HG02678 (cell line): ENCODE results near the gene PLSCR1.

Source experiments
- ATAC-seq: cut with Tn5 transposase; IDR thresholded peaks from one replicate; pipeline ENCODE4 v1.9.1; 2021; ENCODE audit warnings: mild to moderate bottlenecking, moderate library complexity; ENCODE audit not compliant: unreplicated experiment

Gene PLSCR1, protein sequence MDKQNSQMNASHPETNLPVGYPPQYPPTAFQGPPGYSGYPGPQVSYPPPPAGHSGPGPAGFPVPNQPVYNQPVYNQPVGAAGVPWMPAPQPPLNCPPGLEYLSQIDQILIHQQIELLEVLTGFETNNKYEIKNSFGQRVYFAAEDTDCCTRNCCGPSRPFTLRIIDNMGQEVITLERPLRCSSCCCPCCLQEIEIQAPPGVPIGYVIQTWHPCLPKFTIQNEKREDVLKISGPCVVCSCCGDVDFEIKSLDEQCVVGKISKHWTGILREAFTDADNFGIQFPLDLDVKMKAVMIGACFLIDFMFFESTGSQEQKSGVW

DNA sequence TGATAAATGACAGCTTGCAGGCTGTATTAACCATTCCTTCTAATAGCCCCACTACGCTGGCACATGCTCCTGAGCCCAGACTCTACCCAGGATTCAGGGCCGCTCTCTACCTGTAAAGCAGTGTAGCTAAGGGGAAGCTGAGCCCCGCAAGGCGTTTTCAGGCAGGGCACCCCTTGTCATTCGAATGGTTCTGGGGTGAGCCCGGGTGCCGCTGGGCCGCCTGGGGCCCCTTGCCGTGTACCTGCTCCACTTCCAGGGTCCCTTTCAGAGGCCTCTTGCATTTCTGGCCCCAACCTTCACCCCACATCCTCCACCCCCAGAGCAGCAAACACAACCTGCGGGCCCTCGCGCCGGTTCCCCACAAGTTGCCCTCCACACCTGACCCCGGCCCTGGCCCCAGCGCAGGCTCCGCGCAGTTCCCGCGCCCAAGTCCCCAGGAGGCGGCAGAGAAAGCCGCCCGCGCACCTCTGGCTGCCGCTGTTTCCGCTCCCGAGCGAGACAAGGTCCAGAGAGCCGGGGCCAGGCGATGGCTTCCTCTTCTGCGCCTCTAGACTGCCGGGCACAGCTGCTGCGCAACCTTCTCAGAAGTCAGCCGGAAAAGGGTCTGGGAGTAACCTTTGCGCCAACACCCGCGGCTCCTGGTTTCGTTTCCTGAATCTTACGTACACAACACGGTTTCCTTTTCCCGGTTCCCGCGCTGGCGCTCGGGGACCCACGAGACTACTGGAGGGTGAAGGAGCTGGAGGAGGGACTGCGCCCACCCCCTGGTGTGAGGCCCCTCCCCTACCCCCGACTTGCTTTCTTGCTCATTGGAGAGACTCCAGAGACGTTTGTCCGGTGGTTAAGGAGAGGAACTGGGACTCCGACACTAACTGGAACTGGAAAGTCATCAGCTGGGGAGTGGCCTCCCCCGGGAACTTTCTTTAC lies at the start of gene PLSCR1:
Gene PLSCR1, minus strand, starts transcription at position 606 of the 927 bp plus-strand sequence. CDS start 8,055 bp downstream, outside the sequence.
- ATAC-seq: peak; percentile 88

DNA sequence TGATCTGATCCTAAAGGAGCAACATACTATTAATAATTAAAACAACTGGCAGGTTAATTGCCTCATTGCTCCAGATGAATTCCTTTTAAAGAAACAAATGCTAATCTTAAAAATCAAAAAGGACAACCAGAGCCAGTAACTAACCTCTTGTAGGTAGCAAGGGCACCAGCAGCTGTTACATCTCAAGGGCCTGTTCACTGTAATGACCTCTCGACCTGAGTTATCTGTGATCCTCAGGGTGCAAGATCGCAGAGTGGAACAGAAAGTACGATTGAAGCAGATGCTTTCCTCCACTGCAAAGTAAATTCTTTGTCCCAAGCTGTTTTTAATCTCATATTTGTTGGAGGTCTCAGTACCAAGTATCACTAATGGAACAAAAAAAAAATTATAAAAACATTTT lies 49.4 kb upstream of the PLSCR1 start:
- no peak for ATAC-seq

DNA sequence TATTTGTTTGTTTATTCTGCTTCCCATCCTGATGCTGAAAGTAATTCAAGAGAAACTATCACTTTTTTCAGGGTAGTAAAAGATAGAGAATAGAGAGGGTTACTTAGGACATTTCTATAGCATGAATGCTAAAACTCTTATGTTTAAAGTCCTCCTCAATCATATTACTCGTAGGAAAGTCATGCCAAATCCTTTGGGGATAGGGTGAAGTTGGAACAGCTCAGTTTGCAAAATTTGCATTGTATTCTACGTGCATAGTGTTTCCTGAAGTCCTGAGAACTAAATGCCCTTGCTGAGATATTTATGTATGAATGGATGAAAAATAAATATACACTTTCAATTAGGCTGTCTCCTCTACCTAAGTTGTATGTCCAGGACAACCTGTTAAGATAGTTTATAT lies 46.1 kb upstream of the PLSCR1 start:
- no peak for ATAC-seq

DNA sequence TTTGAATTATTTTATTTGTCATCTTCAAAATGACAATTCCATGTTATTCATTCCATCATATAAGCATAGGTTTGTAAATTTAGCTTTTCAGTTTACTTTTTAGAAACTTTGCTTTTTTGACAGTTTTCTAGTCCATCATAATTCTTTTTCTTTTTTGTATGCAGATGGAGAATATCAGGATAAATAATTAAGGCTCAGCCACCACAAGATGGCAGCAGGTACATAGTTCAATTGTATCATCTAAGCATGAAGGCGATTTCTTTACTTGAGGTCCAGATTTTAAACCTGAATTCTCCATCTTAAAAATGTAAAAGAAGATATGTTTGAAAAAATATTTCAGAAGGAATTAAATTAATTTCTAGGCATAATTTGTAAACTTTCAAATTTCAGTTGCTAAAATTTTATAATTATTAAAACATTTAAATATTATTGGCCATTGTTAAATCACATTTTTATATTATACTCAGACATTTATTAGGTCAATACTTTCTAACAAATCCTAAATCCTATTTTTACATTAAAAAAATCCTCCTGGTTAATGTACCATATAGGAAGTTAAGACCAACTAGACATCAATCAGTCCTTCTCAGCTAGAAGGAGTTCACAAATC lies 45.6 kb upstream of the PLSCR1 start:
- no peak for ATAC-seq

DNA sequence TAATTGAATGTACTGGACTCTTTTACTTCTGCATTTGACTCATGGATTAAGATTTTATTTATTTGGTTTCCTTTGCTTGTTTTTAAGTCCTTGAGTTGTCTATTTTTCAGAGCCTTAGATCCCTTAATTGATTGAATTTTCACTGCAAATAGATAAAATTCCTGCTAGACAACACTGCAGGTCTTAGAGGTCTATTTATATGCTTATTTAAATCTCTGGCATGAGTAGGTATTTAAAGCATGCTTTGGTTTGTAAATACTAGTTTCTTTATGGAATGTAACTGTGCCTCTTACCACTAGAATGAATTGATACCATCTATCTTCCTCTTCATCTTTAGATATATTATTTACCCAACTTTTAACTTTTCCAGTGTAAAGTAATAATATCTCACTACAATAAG lies 40.7 kb upstream of the PLSCR1 start:
- no peak for ATAC-seq

DNA sequence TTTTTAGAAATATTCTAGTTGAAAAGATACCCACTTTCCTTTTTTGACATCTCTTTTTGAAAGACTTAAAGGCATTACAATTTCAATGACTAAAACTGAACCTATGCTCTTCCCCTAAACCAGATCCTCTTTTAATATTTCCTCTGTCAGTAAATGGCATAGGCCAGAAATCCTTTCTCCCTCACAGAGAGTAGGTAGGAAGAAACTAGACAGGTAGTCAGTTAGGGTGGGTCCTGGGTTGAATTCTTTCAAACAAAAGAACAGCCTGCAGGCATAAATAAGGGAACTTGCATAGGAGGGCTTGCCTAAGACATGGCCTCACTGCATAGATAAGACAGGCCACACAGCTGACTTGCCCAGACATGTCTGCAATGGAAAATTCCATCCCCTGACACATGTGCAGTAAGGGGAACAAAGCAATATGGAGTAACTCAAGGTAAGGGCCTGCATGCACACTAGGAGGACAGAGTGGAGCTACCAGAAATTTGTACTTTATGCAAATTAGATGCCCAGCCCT lies 37.6 kb upstream of the PLSCR1 start:
- no peak for ATAC-seq

DNA sequence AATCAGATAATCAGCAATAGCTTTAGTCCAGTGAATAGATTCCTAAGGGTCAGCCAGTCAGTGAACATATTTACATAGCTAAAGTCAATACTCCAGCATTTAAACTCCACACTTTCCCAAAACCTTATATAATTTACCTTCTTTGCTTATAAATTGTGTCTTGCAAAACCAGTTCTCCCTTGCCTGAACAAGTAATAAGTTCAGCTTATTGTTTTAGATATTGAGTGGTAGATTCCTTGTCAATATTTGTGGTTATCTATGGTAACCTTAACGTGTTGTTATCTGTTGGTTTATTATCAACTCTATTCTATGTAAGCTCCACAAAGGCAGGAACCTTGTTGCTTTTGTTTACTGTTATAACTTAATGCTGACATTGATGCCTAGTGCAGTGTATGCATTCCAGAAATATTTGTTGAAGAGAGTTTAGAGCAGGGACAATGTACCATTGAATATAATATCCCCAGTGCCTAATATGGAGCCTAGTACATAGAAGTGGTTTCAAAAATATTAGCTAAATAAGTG lies 36.7 kb upstream of the PLSCR1 start:
- no peak for ATAC-seq

DNA sequence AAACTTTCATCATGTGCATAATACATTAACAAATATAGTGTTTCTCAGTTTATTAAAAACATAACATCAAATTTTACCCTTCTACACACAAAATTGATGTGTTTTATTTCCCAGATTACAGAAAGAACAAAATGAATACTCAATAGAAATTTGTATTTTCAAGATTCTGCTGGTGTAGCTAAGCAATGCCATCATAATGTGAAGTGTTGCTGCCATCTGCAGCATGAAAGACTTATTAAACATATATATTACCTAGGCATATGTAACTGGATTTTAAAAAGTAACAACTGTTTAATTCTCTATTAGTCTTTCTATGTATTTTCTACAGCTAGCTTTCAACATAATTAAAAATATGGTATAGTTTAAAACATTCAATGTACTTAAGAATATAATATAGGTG lies 33.3 kb upstream of the PLSCR1 start:
- ATAC-seq: peak; percentile 62

DNA sequence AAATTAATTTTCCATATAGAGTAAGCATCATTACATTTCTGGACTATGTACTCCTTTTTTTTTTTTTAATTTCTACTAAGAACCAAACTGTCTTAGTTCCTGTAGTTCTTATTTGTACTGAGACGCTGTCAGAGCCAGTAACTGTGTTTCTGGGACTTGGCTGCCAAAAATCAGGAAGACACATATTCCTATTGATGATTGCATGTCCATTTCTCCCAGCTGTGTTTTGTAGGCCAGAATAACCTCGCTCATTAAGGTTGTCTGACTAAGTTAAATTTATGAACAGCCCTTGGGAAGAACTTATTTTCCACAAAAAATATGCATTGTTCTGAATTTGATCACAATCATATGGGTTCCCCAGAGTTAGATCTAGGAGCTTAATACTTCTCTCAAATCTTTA lies 31.2 kb upstream of the PLSCR1 start:
- no peak for ATAC-seq

DNA sequence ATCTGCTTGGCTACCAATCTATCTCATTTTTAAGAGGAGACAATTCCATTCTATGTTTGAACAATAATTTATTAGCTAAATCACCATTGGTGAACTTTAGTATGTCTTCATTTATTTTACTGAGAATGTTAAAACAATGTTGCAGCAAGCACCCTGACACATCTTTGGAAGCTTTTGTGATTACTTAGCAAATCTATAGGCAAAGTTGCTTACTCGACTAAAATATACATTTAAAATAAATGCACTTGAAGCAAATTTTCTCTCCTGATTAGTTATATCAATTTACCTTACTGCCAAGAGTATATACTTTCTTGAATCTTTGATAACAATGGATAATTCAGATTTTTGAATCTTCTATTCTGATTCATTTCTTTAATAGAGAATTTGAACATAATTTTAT lies 29.8 kb upstream of the PLSCR1 start:
- ATAC-seq: no peak

DNA sequence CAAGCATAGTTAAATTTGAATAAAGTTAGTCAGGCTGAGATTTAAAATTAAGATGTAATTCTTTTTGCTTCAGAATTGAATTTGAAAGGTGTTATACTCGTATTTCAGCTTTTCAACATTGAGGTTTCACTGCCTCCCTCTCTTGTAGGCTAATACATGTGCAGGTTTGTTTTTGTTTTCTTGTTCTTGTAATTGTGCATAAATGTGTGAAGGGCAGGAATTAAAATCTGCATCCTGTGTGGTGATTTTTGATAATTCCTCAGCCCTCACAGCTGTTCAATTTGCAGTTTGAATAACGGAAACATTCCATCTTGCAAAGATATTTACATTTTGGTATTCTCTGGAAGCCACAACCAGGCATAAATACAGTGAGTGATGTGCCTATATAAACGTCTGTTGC lies 24.9 kb upstream of the PLSCR1 start:
- no peak for ATAC-seq

DNA sequence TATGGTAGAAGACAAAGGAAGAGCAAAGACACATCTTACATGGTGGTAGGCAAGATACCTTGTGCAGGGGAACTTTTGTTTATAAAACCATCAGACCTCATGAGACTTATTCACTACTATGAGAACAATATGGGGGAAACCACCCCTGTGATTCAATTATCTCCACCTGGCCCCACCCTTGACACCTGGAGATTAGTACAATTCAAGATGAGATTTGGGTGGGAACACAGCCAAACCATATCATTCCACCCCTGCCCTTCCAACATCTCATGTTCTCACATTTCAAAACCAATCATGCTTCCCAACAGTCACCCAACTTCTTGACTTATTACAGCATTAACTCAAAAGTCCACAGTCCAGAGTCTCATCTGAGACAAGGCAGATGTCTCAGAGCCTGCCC lies 21.7 kb upstream of the PLSCR1 start:
- ATAC-seq: no peak

DNA sequence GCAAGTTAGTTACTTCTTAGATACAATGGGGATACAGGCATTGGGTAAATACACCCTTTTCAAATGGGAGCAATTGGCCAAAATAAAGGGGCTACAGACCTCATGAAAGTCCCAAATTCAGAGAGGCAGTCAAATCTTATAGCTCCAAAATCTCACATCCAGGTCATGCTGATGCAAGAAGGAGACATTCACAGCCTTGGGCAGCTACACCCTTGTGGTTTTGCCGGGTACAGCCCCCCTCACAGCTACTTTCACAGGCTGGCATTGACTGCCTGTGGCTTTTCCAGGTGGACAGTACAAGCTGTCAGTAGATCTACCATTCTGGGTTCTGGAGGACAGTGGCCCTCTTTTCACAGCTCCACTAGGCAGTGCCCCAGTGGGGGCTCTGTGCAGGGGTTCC lies 17.5 kb upstream of the PLSCR1 start:
- no peak for ATAC-seq

DNA sequence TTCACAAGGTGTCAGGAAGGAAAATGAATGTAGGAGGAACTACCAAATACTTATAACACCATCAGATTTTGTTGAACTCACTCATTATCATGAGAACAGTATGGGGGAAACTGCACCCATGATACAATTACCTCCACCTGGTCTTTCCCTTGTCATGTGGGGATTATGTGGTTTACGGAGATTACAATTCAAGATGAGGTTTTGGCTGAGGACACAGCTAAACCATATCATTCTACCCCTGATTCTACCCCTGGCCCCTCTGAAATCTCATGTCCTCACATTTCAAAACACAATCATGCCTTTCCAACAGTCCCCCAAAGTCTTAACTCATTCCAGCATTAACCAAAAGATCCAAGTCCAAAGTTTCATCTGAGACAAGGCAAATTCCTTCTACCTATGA lies 17.1 kb upstream of the PLSCR1 start:
- ATAC-seq: no peak

DNA sequence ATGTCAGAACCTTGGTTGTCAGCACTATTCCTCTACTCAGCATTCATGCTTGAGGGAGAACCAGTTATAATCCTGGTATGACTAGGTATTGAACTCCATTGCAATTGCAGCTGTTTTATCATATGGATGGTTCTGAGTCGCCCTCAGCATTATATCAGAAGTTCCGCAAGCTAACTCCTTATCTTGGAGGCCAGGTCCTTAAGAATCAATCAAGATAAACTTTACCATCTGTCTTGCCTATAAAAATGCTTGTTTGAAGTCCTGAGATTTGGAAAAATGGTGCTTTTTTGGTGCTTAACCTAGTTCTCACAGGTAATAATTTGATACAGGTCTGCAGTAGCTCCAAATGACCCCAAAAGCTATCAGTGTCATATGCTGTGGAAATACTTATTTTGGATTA lies 16.3 kb upstream of the PLSCR1 start:
- ATAC-seq: no peak

DNA sequence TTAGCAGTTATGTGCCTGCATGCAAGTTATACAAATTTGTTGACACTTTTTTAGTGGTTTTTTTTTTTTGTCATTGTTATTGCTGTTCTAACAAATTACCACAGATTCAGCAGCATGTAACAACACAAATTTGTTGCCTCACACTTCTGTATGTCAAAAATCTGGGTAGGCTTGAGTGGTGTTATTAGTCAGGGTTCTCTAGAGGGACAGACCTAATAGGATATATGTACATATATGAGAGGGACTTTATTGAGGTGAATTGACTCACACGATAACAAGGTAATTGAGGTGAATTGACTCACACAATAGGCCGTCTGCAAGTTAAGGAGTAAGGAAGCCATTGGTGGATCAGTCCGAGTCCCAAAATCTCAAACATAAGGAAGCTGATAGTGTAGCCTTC lies 15.0 kb upstream of the PLSCR1 start:
- no peak for ATAC-seq

DNA sequence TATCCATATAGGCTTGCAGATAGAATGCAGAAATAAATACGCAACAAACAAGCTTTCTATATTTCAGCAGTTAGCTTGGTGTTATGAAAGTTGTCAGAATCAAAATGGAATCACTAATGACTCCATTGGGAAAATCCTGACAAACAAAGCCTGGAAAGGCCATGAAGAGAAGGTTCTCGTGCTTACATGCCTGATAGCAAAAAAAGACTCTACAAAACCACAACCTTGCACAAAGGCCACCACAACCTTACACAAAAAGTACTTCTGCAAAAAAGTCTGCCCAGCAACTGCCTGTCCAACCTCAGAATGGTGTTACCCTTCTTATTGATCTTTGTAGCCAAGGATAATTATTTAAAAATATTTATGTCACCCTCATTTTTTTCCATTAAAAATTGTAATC lies 14.4 kb upstream of the PLSCR1 start:
- no peak for ATAC-seq

DNA sequence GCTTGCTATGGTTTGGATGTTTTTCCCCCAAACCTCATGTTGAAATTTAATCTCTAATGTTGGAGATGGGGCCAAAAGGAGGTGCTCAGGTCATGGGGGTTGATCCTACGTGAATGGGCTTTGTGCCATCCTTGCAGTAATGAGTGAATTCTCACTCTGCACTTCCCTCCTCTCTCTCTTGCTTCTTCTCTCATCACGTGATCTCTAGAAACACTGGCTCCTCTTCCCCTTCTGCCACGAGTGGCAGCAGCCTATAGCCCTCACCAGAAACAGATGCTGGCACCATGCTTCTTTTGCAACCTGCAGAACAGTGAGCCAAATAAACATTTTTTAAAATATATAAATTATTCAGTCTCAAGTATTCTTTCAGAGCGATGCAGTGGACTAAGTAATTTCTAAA lies 13.3 kb upstream of the PLSCR1 start:
- no peak for ATAC-seq

DNA sequence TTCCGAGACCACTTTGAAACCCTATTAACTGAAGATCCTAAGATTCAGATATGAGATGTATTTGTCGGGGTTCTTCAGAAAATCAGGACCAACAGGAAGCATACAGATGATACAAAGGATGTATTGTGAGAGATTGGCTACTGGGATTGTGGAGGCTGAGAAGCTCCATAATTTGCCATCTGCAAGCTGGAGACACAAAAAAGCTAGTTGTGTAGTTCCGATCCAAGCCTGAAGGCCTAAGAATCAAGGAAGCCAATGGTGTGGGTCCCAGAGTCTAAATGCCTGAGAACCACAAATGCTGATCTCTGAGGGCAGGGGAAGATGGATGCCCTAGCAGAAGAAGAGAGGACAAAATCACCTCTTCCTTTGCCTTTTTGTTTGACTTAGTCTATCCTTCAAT lies 10.9 kb upstream of the PLSCR1 start:
- ATAC-seq: no peak

DNA sequence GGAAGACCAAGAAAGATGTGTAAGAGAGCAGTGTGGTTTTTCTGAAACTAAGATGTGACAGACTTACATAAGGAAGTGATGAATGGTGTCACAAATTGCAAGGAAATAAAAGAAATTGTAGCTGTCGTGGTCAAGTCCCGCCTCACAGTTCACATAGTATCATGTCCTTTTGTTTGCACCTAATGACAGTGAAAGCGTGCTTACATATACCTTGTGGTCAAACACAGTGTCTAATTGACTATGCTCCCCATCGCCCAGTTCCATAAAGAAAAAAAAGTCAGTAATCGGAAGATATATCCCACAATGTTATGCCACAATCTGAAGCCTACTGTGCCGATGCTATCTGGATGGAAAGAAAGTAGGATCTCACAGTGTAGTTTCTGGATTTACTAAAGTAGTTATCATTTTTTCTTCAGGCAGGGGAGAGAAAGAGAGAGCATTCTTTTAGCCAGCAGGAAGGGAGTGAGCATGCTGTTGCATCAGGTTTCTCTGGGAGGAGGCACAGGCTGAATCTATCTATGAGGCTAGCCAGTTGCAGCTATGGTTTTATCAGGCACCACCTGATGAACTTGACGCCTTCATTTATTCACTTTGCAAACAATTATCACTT lies 9.8 kb upstream of the PLSCR1 start:
- ATAC-seq: no peak
